Loucy (cell line): ENCODE data around the gene FAM193A.

Source experiments
- H2AFZ ChIP-seq: fragments of 200-600 bp; sonication (generic); 2 replicates; pipeline ENCODE4 v1.6.0; 2016; ENCODE audit warnings: antibody characterized with exemption, mild to moderate bottlenecking, low read length, moderate library complexity
- H3F3A ChIP-seq: fragments of 200-600 bp; 2 replicates; pipeline ENCODE4 v1.6.0; 2016; ENCODE audit warnings: antibody characterized with exemption, low read depth, mild to moderate bottlenecking
- H3K27me3 ChIP-seq: fragments of 200-600 bp; sonication (generic); 2 replicates; pipeline ENCODE4 v1.6.1; 2014; ENCODE audit warnings: low read length, mild to moderate bottlenecking; ENCODE audit not compliant: insufficient read depth, poor library complexity, severe bottlenecking
- H3K36me3 ChIP-seq: fragments of 200-600 bp; sonication (generic); 2 replicates; pipeline ENCODE4 v1.6.1; 2016; ENCODE audit warnings: low read length; ENCODE audit not compliant: insufficient read depth
- H3K4me1 ChIP-seq: fragments of 200-600 bp; sonication (generic); 2 replicates; pipeline ENCODE4 v1.5.1; 2014; ENCODE audit warnings: low read length, mild to moderate bottlenecking; ENCODE audit not compliant: insufficient read depth, poor library complexity, severe bottlenecking
- H3K4me2 ChIP-seq: fragments of 200-600 bp; sonication (generic); 2 replicates; pipeline ENCODE4 v1.6.0; 2014; ENCODE audit warnings: antibody characterized with exemption, low read length, low read depth, mild to moderate bottlenecking; ENCODE audit not compliant: poor library complexity, severe bottlenecking
- H3K4me3 ChIP-seq: fragments of 200-600 bp; sonication (generic); 2 replicates; pipeline ENCODE4 v1.5.1; 2014; ENCODE audit warnings: low read length, mild to moderate bottlenecking, mixed read lengths; ENCODE audit not compliant: poor library complexity, severe bottlenecking
- H3K79me2 ChIP-seq: fragments of 200-600 bp; sonication (generic); 2 replicates; pipeline ENCODE4 v1.6.1; 2014; ENCODE audit warnings: low read length; ENCODE audit not compliant: insufficient read depth
- H3K9ac ChIP-seq: fragments of 200-600 bp; sonication (generic); 2 replicates; pipeline ENCODE4 v1.6.0; 2014; ENCODE audit warnings: mild to moderate bottlenecking, low read depth, low read length, moderate library complexity; ENCODE audit not compliant: poor library complexity, severe bottlenecking
- H3K9me2 ChIP-seq: fragments of 200-600 bp; sonication (generic); replicated peaks from 2 replicates; pipeline ENCODE4 v1.6.1; 2016; ENCODE audit warnings: low read depth, low read length, mixed read lengths
- H3K9me3 ChIP-seq: fragments of 200-600 bp; sonication (generic); 2 replicates; pipeline ENCODE4 v1.6.1; 2014; ENCODE audit warnings: mild to moderate bottlenecking, antibody characterized with exemption, low read length, low read depth; ENCODE audit not compliant: insufficient read depth
- H4K20me1 ChIP-seq: fragments of 200-600 bp; sonication (generic); 2 replicates; pipeline ENCODE4 v1.6.0; 2014; ENCODE audit warnings: antibody characterized with exemption, low read length, mild to moderate bottlenecking; ENCODE audit not compliant: insufficient read depth, poor library complexity, severe bottlenecking
- EZH2phosphoT487 ChIP-seq: fragments of 200-600 bp; IDR thresholded peaks from 2 replicates; pipeline ENCODE4 v1.6.1; 2018; ENCODE audit warnings: antibody characterized with exemption, mild to moderate bottlenecking, moderate library complexity, borderline replicate concordance
- TF ChIP-seq, protein P1 (sequence below): fragments of 200-600 bp; sonication (generic); conservative IDR thresholded peaks from 2 replicates; pipeline ENCODE4 v1.5.1; 2014; ENCODE audit warnings: mild to moderate bottlenecking, antibody characterized with exemption, low read length

Gene FAM193A

DNA sequence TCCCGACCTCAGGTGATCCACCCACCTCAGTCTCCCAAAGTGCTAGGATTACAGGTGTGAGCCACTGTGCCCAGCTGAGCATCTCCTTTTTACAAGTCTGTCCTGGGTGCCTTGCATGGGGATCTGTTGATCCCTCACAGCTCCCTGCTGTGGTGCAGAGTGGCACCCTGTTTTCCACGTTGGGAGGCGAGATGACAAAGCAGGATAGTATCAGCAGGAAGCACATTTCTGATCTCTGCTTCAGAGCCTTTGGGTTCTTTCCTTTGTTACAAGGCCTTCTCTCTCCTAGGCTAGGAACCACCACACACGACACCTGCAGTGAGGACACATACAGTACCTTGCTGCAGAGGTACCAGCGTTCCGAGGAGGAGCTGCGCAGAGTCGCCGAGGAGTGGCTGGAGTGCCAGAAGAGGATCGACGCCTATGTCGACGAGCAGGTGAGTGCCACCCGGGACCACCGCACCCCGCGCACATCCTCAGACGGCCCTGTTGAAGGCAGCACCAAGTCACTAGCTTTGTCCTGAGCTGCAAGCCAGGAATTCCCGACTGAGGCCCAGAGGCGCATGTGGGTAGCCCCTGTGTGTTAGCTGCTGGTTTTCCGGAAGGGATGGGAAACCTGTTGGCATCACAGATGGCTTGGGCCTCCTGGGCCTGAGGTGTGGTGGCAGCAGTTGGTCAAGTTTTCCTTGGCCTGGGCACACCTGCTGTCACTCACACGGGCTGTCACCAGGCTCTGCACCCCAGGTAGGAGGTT, 110.1 kb downstream of the FAM193A start:
- Histone ChIP-seq H3K27me3 (no peaks in the 10 kb centered on the region), H3F3A (no peaks in the 10 kb centered on the region), H3K36me3 (peaks cover 80% of the 10 kb centered on the region; the same call in 1 of the 2 replicates), H3K9me2 (no peaks in the 10 kb centered on the region), H4K20me1 (no peaks in the 10 kb centered on the region), H3K4me3 (no peak overlapping the region), H3K4me2 (no peak overlapping the region), H3K79me2 (no peaks in the 10 kb centered on the region), H3K9me3 (no peaks in the 10 kb centered on the region), H2AFZ (no peak overlapping the region), H3K9ac (no peak overlapping the region), H3K4me1 (no peaks in the 10 kb centered on the region)
- TF ChIP-seq EZH2phosphoT487 = no peak
- TF ChIP-seq, protein P1, sequence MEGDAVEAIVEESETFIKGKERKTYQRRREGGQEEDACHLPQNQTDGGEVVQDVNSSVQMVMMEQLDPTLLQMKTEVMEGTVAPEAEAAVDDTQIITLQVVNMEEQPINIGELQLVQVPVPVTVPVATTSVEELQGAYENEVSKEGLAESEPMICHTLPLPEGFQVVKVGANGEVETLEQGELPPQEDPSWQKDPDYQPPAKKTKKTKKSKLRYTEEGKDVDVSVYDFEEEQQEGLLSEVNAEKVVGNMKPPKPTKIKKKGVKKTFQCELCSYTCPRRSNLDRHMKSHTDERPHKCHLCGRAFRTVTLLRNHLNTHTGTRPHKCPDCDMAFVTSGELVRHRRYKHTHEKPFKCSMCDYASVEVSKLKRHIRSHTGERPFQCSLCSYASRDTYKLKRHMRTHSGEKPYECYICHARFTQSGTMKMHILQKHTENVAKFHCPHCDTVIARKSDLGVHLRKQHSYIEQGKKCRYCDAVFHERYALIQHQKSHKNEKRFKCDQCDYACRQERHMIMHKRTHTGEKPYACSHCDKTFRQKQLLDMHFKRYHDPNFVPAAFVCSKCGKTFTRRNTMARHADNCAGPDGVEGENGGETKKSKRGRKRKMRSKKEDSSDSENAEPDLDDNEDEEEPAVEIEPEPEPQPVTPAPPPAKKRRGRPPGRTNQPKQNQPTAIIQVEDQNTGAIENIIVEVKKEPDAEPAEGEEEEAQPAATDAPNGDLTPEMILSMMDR = no peak

DNA sequence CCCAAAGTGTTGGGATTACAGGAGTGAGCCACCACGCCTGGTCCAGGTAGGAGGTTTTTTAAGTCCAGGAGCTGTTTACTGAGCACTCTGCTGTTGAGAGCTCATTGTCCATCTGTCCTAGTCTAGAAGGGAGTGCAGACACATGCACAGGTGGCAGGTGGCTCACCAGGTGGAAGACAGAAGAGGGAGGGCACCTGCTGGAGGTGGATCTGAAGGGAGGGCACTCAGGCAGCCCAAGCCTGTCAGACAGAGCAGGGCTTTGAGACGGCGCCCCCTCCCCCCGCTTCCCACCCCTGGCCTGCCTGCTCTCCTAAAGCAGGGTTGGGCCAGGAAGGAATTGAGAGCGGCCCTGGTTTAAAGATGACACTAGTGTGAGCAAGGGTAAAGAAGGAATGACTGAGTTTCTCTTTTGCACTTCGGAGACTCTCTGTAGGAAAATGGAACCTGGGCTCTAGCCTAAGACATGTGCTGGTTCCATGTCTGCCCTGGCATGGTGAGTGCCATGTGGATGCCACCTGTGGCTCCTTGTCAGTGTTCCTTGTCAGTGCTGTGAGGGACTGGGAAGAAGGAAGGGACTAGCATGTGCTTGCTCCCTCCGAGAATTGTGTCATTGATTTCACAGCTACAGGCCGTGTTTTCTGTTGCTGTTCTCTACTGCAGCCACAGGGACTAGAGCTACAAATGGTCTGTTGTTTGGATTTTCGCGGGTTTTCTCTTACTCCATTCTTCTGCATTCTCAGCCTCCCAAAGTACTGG, 111.1 kb downstream of the FAM193A start:
- Histone ChIP-seq H3K4me1 (no peaks in the 10 kb centered on the region), H3K36me3 (peaks cover 81% of the 10 kb centered on the region; the same call in 1 of the 2 replicates), H3K9me3 (no peaks in the 10 kb centered on the region), H4K20me1 (no peaks in the 10 kb centered on the region), H3K79me2 (no peaks in the 10 kb centered on the region), H3K27me3 (no peaks in the 10 kb centered on the region), H3K9ac (no peak overlapping the region), H3K4me3 (no peak overlapping the region), H3K4me2 (no peak overlapping the region), H3K9me2 (no peaks in the 10 kb centered on the region), H2AFZ (no peak overlapping the region), H3F3A (no peaks in the 10 kb centered on the region)
- TF ChIP-seq, protein P1 = no peak
- no peak for TF ChIP-seq EZH2phosphoT487

DNA sequence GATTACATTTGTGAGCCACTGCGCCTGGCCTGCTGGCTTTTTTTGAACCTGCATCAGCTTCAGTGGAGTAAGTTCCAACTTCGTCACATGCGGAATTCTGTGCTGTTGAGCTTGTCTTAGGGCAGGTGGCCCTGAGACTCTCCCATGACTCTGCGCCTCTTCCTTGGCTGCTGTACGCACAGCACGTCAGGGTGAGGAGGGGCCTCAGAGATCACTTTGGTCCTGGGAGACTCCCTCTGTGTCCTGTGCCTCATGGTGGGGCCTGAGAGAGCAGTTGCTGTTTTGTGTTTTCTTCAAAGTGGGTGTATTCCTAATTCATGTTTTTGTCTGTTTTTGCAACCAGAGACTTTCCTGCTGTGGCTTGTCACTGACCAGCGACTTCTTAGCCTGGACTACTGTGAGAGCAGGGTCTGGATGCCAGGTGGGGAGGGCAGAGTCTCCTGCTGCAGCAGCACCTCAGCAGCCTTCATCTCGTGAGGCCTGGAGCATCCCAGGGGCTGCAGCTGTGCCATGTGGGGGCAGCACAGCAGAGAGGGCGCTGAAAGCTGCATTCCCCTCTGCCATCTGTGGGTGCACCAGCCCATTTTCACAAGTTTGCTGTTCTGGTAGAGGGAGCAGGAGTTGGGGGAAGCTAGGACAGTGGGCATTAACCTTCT, 111.8 kb downstream of the FAM193A start:
- no peak for TF ChIP-seq EZH2phosphoT487
- TF ChIP-seq, protein P1 = no peak
- no peaks in the 10 kb centered on the region for H3K9me2 ChIP-seq
- H3K79me2 ChIP-seq = no peaks in the 10 kb centered on the region
- no peak overlapping the region for H2AFZ ChIP-seq
- H3K27me3 ChIP-seq = no peaks in the 10 kb centered on the region
- H3K9ac ChIP-seq = no peak overlapping the region
- H3K4me1 ChIP-seq = no peaks in the 10 kb centered on the region
- H3K4me3 ChIP-seq = no peak overlapping the region
- H3K9me3 ChIP-seq = no peaks in the 10 kb centered on the region
- H3F3A ChIP-seq = no peaks in the 10 kb centered on the region
- H3K36me3 ChIP-seq = peaks cover 76% of the 10 kb centered on the region; the same call in 1 of the 2 replicates
- no peak overlapping the region for H3K4me2 ChIP-seq
- no peaks in the 10 kb centered on the region for H4K20me1 ChIP-seq
